Urinary bladder (tissue), 4 donors: Measurements from ENCODE around the gene SLC39A7. TPM values are rescaled to one million over a fixed set of nuclear protein-coding genes. Genes with fewer than 3 reads are reported as not detected.
"Not testable (repeated sequence)": the region's sequence is repeated elsewhere in the genome, so short reads cannot be mapped to it uniquely, and the experiment has no call there.

Experiments
- DNase-seq: peaks from one replicate; pipeline ENCODE4 v3.0.0-alpha.2; 2015; ENCODE audit errors: extremely low spot score
- H3K27ac ChIP-seq: one replicate; pipeline ENCODE4 v1.5.1; 2013; ENCODE audit warnings: low read depth, mild to moderate bottlenecking, moderate library complexity
- H3K36me3 ChIP-seq: one replicate; pipeline ENCODE4 v1.6.1; 2013; ENCODE audit warnings: mild to moderate bottlenecking, moderate library complexity; ENCODE audit not compliant: insufficient read depth
- H3K4me1 ChIP-seq: one replicate; pipeline ENCODE4 v1.6.1; 2013; ENCODE audit warnings: mild to moderate bottlenecking, moderate library complexity; ENCODE audit not compliant: insufficient read depth
- H3K4me3 ChIP-seq: one replicate; pipeline ENCODE4 v1.5.1; 2013; ENCODE audit warnings: low read depth, low read length
- WGBS: extraction: QIAGEN DNeasy Blood & Tissue Kit; methylation state at CpG from one replicate; pipeline ENCODE4 v1.1.7; 2013; 5-methylcytosine and 5-hydroxymethylcytosine counted together
- polyA plus RNA-seq: library from polyadenylated mRNA; stranded (reverse); fragments of 200-250 nt; gene quantifications from one replicate; pipeline ENCODE4 v1.2.3, GENCODE V29; 2013
- total RNA-seq: library from RNA; depleted of rRNA; stranded (reverse); fragments of >200 nt; gene quantifications from one replicate; pipeline ENCODE4 v1.2.3, GENCODE V29; 2014
- donor health status: healthy with polysubstance abuse.
- donor health status: healthy.

The SLC39A7 gene
- total and polyA plus RNA-seq, 2 donors = 60.0 to 77.1 TPM

DNA sequence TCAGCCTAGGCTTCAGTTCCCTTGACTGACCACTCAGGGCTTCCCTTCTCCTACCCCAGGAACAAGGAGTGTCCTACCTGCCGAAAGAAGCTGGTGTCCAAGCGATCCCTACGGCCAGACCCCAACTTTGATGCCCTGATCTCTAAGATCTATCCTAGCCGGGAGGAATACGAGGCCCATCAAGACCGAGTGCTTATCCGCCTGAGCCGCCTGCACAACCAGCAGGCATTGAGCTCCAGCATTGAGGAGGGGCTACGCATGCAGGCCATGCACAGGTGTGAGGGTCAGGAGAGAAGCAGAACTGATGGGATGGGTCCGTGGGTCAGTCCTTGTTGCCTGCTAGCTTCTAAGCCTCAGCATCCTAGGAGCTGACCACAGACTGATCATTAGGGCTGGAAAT is 9.2 kb downstream of the SLC39A7 start:
- DNase-seq = no peak
- Histone ChIP-seq H3K4me3 (no peak overlapping the region), H3K36me3 (no peaks in the 10 kb centered on the region), H3K4me1 (no peaks in the 10 kb centered on the region), H3K27ac (no peak overlapping the region)
- WGBS = 93% methylated on average over 10 of the region's 10 CpGs

DNA sequence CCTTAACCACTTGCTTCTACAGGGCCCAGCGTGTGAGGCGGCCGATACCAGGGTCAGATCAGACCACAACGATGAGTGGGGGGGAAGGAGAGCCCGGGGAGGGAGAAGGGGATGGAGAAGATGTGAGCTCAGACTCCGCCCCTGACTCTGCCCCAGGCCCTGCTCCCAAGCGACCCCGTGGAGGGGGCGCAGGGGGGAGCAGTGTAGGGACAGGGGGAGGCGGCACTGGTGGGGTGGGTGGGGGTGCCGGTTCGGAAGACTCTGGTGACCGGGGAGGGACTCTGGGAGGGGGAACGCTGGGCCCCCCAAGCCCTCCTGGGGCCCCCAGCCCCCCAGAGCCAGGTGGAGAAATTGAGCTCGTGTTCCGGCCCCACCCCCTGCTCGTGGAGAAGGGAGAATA is 10.5 kb downstream of the SLC39A7 start:
- 74% methylated on average over 17 of the region's 17 CpGs for WGBS
- DNase-seq = no peak
- H3K4me1 ChIP-seq = no peaks in the 10 kb centered on the region

DNA sequence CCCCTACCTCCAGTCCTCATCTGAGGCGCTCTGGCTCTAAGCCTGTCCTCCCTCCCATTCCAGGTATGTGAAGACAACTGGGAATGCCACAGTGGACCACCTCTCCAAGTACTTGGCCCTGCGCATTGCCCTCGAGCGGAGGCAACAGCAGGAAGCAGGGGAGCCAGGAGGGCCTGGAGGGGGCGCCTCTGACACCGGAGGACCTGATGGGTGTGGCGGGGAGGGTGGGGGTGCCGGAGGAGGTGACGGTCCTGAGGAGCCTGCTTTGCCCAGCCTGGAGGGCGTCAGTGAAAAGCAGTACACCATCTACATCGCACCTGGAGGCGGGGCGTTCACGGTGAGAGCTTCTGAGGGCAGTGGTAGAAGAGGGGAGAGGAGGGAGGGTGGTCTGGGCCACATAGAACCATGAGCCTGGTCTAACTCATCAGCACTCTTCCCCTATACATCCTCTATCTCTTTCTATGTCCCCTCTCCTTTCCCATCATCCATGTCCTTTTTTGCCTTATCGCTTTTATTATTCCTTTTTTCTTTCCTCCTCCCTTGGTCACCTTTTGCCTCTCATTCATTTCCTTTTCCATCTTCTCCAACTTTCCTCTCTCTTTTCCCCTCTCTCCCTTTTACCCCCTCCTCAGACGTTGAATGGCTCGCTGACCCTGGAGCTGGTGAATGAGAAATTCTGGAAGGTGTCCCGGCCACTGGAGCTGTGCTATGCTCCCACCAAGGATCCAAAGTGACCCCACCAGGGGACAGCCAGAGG is 11.2 kb downstream of the SLC39A7 start:
- no peak for DNase-seq
- Histone ChIP-seq H3K4me3 (no peak overlapping the region), H3K4me1 (no peaks in the 10 kb centered on the region), H3K27ac (no peak overlapping the region), H3K36me3 (no peaks in the 10 kb centered on the region)
- 78% methylated on average over 18 of the region's 18 CpGs for WGBS

More for the DNA sequence above, 10.5 kb downstream of the SLC39A7 start:
- Histone ChIP-seq H3K36me3 (no peaks in the 10 kb centered on the region), H3K4me3 (no peak overlapping the region), H3K27ac (no peak overlapping the region)

DNA sequence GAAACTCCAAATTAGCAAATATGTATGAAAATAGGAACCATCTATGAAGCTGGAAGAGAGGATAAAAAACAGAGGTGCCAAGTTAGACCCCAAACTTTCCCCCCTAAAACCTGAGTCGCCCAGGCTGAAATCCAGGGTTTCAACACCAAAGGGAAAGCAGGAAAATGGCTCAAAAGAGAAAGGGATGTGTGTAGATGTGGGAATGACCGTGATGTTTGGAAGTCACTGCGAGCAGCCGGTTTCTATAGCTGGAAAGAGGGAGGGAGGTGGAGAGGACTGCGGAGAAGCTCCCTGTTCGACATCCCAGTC is 12.1 kb downstream of the SLC39A7 start:
- WGBS = 6% methylated on average over 6 of the region's 6 CpGs
- H3K36me3 ChIP-seq = no peaks in the 10 kb centered on the region
- no peak overlapping the region for H3K27ac ChIP-seq
- no peaks in the 10 kb centered on the region for H3K4me1 ChIP-seq
- no peak for DNase-seq
- H3K4me3 ChIP-seq = peak overlapping the region; percentile 31

- H3K36me3 ChIP-seq = no peaks in the 10 kb centered on the region
- no peak for DNase-seq
- no peaks in the 10 kb centered on the region for H3K4me1 ChIP-seq
- peak overlapping the region; percentile 31 for H3K4me3 ChIP-seq
- no peak overlapping the region for H3K27ac ChIP-seq
- WGBS = under 1% methylated on average over 43 of the region's 43 CpGs
Measured at GRCh38 chr6:33213166-33213988, 12.7 kb downstream of the SLC39A7 start.

- 17% methylated on average over 9 of the region's 9 CpGs for WGBS
- Histone ChIP-seq H3K36me3 (no peaks in the 10 kb centered on the region), H3K27ac (no peak overlapping the region), H3K4me3 (no peak overlapping the region), H3K4me1 (no peaks in the 10 kb centered on the region)
- DNase-seq = no peak
Measured at GRCh38 chr6:33213989-33214335, 13.3 kb downstream of the SLC39A7 start.

- Histone ChIP-seq H3K27ac (no peak overlapping the region), H3K4me3 (no peak overlapping the region), H3K36me3 (no peaks in the 10 kb centered on the region), H3K4me1 (no peaks in the 10 kb centered on the region)
- DNase-seq = no peak
- 72% methylated on average over 9 of the region's 9 CpGs for WGBS
Measured at GRCh38 chr6:33215271-33216116, 14.8 kb downstream of the SLC39A7 start.

DNA sequence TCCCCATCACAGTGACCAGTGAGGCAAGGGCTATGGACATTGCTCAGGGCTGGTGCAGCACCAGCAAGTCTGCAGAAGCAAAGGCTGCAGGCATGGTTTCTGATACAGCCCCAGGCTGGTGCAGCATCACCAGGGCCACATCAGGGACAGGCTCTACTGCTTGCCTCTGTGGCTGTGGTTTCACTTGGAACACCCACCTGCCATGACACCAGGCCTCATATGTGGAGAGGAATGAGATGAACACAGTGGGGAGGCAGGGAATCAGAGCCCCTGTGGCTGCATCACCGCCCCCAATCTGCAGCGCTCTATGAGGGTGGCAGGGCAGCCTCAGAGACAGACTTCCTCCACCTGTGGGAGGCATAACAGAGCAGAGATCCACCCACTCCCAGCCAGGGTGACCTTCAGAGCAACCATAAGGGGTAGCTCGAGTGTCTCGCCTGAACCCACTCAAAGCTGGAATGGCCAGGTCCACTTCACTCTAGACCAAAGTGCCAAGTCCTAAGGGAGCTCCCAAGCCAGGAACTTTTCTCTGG is 15.5 kb downstream of the SLC39A7 start:
- Histone ChIP-seq H3K4me3 (no peak overlapping the region), H3K27ac (no peak overlapping the region), H3K4me1 (no peaks in the 10 kb centered on the region), H3K36me3 (no peaks in the 10 kb centered on the region)
- 89% methylated on average over 4 of the region's 4 CpGs for WGBS
- DNase-seq = no peak

DNA sequence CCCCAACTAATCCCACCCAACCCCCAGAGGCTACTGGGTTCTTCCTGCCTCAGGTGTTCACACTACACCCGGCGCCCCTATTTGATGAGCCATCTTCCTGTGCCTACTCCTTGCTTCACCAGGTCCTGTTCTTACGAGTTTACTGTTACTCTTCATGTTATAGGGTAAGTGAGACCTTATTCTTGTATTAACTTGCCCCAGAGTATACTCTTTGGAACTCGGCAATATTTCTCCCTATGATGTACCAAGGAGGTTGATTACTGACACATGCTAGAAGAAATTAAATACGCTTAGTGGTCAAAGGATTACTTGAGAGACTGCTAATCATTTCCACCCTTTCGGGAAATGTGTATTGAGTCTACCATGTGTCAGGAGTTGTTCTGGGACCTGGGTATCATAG is 16.6 kb downstream of the SLC39A7 start:
- no peak overlapping the region for H3K4me3 ChIP-seq
- no peak for DNase-seq
- H3K36me3 ChIP-seq = no peaks in the 10 kb centered on the region
- no peak overlapping the region for H3K27ac ChIP-seq
- no peaks in the 10 kb centered on the region for H3K4me1 ChIP-seq
- 82% methylated on average over 6 of the region's 6 CpGs for WGBS

GRCh38 chr6:33217681-33218080 is 17.0 kb downstream of the SLC39A7 start:
- DNase-seq = no peak
- 62% methylated on average over 3 of the region's 3 CpGs for WGBS
- no peaks in the 10 kb centered on the region for H3K4me1 ChIP-seq
- H3K36me3 ChIP-seq = no peaks in the 10 kb centered on the region
- H3K27ac ChIP-seq = no peak overlapping the region
- H3K4me3 ChIP-seq = no peak overlapping the region

DNA sequence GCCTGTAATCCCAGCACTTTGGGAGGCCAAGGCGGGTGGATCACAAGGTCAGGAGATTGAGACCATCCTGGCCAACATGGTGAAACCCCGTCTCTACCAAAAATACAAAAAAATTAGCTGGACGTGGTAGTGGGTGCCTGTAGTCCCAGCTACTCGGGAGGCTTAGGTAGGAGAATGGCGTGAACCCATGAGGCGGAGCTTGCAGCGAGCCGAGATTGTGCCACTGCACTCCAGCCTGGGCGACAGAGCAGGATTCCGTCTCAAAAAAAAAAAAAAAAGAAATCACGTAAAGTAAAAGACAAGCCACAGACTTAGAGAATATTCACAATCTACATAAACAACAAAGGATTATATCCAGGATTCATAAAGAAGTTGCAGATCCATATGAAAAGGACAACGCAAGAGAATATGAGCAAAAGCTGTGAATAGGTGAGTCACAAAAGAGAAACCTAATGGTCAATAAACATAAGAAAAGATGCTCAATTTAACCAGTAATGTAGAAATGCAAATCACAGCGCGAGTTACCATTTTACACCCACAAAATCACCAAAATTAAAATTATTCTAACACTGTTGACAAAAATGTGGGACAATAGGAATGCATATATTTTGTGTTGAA is 25.9 kb downstream of the SLC39A7 start:
- H3K36me3 ChIP-seq, H3K27ac ChIP-seq, DNase-seq, H3K4me3 ChIP-seq, H3K4me1 ChIP-seq: not testable (repeated sequence)
- WGBS = 38% methylated on average over 14 of the region's 14 CpGs

DNA sequence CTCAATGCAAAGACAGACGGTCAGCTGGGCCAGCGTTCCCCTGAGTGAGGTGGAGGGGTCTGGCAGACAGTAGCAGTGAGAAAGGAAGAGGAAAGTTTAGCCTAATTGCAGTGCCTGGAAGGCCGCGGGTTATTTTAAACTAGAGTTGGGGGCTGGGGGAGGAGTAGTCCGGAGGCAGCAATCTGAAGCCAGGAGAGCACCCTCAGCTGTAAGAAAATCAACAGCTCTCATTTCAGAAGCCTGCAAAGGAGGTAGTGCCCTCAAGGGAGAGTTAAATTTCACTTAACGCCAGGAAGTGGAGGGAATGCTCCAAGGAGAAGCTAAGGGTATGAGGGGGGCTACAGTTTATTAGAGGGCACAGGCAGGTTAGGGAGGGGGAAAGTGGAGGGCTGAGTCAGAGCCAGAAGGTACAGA is 34.6 kb downstream of the SLC39A7 start:
- 11% methylated on average over 6 of the region's 6 CpGs for WGBS
- Histone ChIP-seq H3K27ac (no peak overlapping the region), H3K4me3 (no peak overlapping the region), H3K4me1 (no peaks in the 10 kb centered on the region), H3K36me3 (no peaks in the 10 kb centered on the region)
- DNase-seq = no peak

DNA sequence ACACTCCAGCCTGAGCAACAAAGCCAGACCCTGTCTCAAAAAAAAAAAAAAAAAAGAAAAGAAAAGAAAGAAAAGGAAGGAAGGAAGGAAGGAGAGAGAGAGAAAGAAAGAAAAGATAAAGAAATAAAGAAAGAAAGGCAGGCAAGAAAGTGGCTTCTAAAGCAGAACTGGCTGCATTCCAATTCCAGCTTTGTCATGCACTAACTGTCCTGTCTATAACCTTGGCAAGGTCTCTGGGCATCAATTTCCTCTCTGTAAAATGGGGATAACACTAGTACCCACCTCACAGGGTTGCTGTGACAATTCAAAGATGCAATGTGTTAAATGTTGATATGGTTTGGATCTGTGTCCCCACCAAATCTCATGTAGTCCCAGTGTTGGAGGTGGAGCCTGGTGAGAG is 35.7 kb downstream of the SLC39A7 start:
- Histone ChIP-seq H3K4me3 (no peak overlapping the region), H3K27ac (no peak overlapping the region), H3K4me1 (no peaks in the 10 kb centered on the region), H3K36me3 (no peaks in the 10 kb centered on the region)
- no peak for DNase-seq
